GM23338 (cell line): Measurements from ENCODE around the gene GK2.

Source experiments
- CTCF ChIP-seq, 2 experiments: fragments of 200-600 bp in 1 of 2; sonication (generic) in 1 of 2; conservative IDR thresholded peaks; 2 replicates each; pipeline versions ENCODE4 v1.5.1 to v1.6.1; 2016 to 2017; ENCODE audit warnings: antibody characterized with exemption in 2 of 2, low read depth in 2 of 2, mild to moderate bottlenecking in 2 of 2, moderate library complexity in 1 of 2
- ETS1 ChIP-seq: IDR thresholded peaks from 2 replicates; pipeline ENCODE4 v1.6.1; 2016; ENCODE audit warnings: antibody characterized with exemption
- EZH2 ChIP-seq: fragments of 200-600 bp; sonication (generic); IDR thresholded peaks from one replicate; pipeline ENCODE4 v1.8.0; 2017; ENCODE audit warnings: antibody characterized with exemption, mild to moderate bottlenecking, low read depth; ENCODE audit not compliant: unreplicated experiment
- EZH2phosphoT487 ChIP-seq: fragments of 200-600 bp; sonication (generic); IDR thresholded peaks from one replicate; pipeline ENCODE4 v1.8.1; 2018; ENCODE audit warnings: antibody characterized with exemption; ENCODE audit not compliant: unreplicated experiment
- POLR2AphosphoS5 ChIP-seq: IDR thresholded peaks from 2 replicates; pipeline ENCODE4 v1.6.1; 2016; ENCODE audit warnings: antibody characterized with exemption, low read depth
- REST ChIP-seq: IDR thresholded peaks from one replicate; pipeline ENCODE4 v1.6.1; 2018; ENCODE audit warnings: antibody characterized with exemption; ENCODE audit not compliant: unreplicated experiment
- ZNF114 ChIP-seq: fragments of 250-450 bp; sonication (Bioruptor Pico); IDR thresholded peaks from 2 replicates; pipeline ENCODE4 v1.5.0; 2020; ENCODE audit warnings: mild to moderate bottlenecking, moderate library complexity

- TF ChIP-seq CTCF (conservative IDR thresholded peaks at IDR 0.05; ENCODE audit: low read depth in 2 of 2) (no peak), ZNF114 (CRISPR knock-in tag) (no peak), EZH2phosphoT487 (no peak), EZH2 (no peak), ETS1 (no peak), REST (no peak), POLR2AphosphoS5 (no peak)
These were observed 5.9 kb upstream of the GK2 start for GRCh38 chr4:79413886-79414285.
